AG10803 (cell line): Measurements from ENCODE around the gene TBC1D2.

ENCODE experiments used
- DNase-seq: peaks from one replicate; pipeline ENCODE4 v3.0.0; 2010; ENCODE audit warnings: low read depth
- H3K4me3 ChIP-seq: 2 replicates; pipeline ENCODE4 v1.5.1; 2011; ENCODE audit warnings: mild to moderate bottlenecking, low read length, control low read depth
- TF ChIP-seq, protein P1 (sequence below): conservative IDR thresholded peaks from 2 replicates; pipeline ENCODE4 v1.5.1; 2011; ENCODE audit warnings: mild to moderate bottlenecking, low read length, control low read depth, inconsistent platforms

The TBC1D2 gene

DNA sequence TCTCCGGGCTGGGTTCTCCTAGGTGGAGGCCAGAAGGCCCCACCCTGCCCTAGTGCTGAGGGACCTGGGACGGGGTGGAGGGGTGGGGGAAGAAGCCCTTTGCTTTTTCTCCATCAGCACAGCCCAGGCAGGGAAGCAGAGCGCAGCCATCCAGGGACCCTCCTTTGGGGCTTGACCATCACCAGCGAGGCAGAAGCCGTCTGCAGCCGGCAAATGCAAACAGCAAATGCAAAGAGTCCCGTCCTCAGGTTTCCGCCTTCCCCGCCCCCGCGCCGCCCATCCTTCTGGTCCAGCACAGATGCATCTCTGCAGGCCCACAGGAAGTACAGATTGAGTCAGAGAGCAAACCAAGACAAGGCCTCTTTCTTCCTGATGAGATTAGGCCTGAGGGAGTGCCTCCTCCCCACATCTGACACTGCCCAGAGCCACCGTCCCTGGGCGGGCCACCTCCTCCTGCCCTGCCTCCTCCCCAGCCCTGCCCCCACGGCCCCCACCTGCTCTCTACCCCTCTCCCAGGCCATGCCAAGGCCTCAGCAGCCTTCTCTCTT, 86.4 kb downstream of the TBC1D2 start:
- TF ChIP-seq, protein P1, sequence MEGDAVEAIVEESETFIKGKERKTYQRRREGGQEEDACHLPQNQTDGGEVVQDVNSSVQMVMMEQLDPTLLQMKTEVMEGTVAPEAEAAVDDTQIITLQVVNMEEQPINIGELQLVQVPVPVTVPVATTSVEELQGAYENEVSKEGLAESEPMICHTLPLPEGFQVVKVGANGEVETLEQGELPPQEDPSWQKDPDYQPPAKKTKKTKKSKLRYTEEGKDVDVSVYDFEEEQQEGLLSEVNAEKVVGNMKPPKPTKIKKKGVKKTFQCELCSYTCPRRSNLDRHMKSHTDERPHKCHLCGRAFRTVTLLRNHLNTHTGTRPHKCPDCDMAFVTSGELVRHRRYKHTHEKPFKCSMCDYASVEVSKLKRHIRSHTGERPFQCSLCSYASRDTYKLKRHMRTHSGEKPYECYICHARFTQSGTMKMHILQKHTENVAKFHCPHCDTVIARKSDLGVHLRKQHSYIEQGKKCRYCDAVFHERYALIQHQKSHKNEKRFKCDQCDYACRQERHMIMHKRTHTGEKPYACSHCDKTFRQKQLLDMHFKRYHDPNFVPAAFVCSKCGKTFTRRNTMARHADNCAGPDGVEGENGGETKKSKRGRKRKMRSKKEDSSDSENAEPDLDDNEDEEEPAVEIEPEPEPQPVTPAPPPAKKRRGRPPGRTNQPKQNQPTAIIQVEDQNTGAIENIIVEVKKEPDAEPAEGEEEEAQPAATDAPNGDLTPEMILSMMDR, result no peak
- no peak overlapping the region for H3K4me3 ChIP-seq
- no peak for DNase-seq

DNA sequence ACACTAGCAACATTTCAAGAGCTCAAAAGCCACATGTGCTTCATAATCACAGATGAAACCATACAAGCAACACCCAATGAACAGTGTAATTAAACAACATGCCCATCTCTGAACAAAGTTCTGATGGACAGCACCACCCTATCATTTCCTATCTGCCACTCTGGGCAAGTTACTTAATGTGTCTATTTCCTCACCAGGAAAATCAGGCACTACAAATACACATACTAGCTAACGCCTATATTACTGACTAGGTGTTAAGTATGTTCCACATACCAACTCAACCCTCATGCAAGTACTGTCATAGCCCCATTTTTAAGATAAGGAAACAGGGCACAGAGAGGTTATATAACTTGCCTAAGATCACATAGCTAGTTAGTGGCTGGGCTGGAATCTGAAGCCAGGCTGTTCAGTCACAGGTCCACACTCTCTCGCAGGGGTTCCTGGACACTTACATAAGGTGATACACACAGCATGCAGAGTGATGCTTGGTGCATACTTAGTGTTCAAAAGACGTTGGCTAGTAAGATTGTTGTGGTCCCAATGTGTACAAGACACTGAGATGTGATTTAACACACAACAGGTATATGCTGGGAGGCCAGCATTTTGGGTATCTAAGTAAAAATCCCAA, 87.2 kb downstream of the TBC1D2 start:
- TF ChIP-seq, protein P1, result no peak
- H3K4me3 ChIP-seq, result no peak overlapping the region
- no peak for DNase-seq

DNA sequence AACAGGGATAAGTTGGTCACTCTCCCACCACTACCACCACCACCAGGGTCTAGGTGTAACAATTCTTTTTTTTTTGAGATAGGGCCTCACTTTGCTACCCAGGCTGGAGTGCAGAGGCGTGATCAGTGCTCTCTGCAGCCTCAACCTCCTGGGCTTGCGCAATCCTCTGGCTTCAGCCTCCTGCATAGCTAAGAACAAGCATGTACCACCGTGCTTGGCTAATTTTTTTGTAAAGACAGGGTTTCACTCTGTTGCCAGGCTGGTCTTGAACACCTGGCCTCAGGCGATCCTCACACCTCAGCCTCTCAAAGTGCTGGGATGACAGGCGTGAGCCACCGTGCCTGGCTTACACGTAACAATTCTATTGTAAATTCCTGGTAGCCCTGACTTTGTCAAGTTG, 90.5 kb downstream of the TBC1D2 start:
- TF ChIP-seq, protein P1, result no peak
- no peak overlapping the region for H3K4me3 ChIP-seq
- DNase-seq, result no peak

DNA sequence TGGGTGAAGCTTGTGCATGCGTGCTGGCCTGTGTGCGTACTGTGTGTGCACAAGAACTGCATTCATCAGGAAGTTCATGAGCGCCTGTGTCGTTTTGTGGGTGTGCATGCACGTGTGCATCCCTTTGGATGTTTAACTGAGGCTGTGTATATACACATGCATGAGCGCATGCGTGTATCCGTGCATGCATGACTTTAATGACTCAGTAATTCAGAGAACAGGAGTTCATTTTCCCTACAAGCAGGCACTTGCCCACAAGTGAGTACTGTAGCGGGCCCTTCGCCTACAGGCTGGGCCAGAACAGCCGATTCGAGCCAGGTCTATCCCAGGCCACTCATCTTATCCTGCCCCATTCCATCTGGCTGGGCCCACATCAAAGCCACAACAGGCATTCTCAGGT, 92.8 kb downstream of the TBC1D2 start:
- TF ChIP-seq, protein P1, result no peak
- no peak overlapping the region for H3K4me3 ChIP-seq
- DNase-seq, result no peak

DNA sequence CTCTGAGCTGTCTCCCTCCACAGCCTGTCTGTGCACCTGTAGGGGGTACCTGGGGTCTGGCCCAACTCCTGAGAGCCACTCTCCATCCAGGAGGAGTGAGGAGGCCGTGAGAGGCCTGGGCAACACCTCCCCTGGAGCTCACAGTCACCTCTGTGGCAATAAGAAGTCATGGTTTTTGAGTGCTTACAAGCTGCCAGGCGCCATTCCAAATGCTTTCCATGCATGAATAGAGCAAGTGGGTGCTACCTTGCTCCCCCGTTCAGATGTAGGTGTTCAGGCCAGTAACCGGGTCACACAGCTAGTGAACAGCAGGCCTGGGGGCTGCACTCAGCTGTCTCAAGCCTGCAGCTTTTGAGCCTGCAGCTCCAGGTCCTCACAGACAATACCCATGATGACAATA, 93.6 kb downstream of the TBC1D2 start:
- TF ChIP-seq, protein P1, result no peak
- DNase-seq, result no peak
- H3K4me3 ChIP-seq, result no peak overlapping the region

DNA sequence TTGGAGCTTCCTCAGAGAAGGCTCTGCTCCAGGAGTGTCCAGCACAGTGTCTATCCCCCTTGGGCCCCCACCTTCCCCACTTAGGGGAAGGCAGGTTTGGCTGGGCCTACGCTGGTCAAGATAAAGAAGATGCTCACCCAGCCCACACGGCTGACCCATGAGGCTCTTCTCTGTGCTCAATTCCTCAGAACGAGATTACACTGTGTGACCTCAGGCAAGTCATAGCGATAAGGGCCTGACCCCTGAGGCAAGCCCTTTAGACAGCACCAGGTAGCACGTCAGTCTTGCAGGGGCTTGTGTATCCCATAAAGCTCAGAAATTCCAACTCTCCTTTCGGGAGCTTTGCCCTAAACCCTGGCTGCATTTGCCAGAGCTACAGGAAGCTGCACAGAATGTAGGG, 95.7 kb downstream of the TBC1D2 start:
- no peak overlapping the region for H3K4me3 ChIP-seq
- DNase-seq, result no peak
- TF ChIP-seq, protein P1, result no peak

DNA sequence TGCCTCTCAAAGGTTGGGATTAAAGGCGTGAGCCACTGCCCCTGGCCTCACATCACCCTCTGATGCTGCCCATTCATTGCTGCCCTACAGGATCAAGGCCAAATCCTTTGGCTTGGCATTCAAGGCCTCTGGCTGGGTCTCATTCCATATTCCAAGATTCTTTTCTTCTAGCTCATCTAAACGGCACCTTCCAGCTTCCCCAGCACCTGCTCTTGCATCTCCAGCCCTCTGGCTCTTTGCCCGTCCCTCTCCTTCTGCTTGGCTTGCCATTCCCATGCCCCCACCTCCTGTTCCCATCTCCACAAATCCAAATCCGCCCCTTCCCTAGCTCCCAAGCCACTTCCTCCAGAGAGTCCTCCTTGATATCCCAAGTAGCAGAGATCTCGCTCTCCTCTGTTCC, 96.1 kb downstream of the TBC1D2 start:
- TF ChIP-seq, protein P1, result no peak
- H3K4me3 ChIP-seq, result no peak overlapping the region
- no peak for DNase-seq
